ENCODE results near the gene KCNG2. TPM values are rescaled to one million over a fixed set of nuclear protein-coding genes. Genes with fewer than 3 reads are reported as not detected.

KCNG2 gene
- total and polyA plus RNA-seq, 10 of the 15 experiments (the other 5 are each of a cell fraction or from before 2014, with no cell fraction given): 0.20 to 0.23 TPM; not detected in 8

GRCh38 chr18:79779700-79780190 is 18.0 kb upstream of the KCNG2 start:
- Histone ChIP-seq H3K9ac (ENCODE audit: control insufficient read depth, insufficient read depth, low read length) (no peak overlapping the region), H2AFZ (ENCODE audit: control insufficient read depth, low read depth, low read length) (no peak overlapping the region), H3K9me3 (replicated peaks; ENCODE audit: control insufficient read depth, insufficient read depth, low read length) (no peaks in the 10 kb centered on the region), H3K4me3 (no peak overlapping the region), H4K20me1 (ENCODE audit: control insufficient read depth, insufficient read depth) (no peaks in the 10 kb centered on the region), H3K4me2 (ENCODE audit: control insufficient read depth, insufficient read depth) (no peak overlapping the region), H3K27me3 (replicated peaks in 1 of 2; ENCODE audit: control insufficient read depth in 2 of 2, insufficient read depth in 2 of 2, low read length in 1 of 2) (no peaks in the 10 kb centered on the region), H3K36me3 (ENCODE audit: control insufficient read depth in 2 of 2, insufficient read depth in 2 of 2, low read length in 1 of 2) (no peaks in the 10 kb centered on the region), H3K27ac (ENCODE audit: control insufficient read depth, insufficient read depth) (no peak overlapping the region), H3K79me2 (ENCODE audit: control insufficient read depth, insufficient read depth, low read length) (no peaks in the 10 kb centered on the region), H3K4me1 (ENCODE audit: control insufficient read depth, insufficient read depth, low read length) (no peaks in the 10 kb centered on the region)
- in situ Hi-C loops (cut with MboI): no loop called here
- no peak for DNase-seq (ENCODE audit: low read depth, low spot score)
- ChIA-PET CTCF (no interaction called here), SMC1A (ENCODE audit: uncharacterized antibody, unreplicated experiment) (no interaction called here), POLR2A (no interaction called here), RAD21 (ENCODE audit: unreplicated experiment) (no interaction called here)
- ATAC-seq: no peak
- BruUV-seq (replicated peaks): no TSS peak
- TF ChIP-seq SUZ12 (IDR thresholded peaks at IDR 0.05; ENCODE audit: unreplicated experiment): no peak
- TF ChIP-seq FOS (IDR thresholded peaks at IDR 0.05; ENCODE audit: borderline replicate concordance, extremely low read depth, insufficient read length): no peak
- no peak for TF ChIP-seq BACH1 (IDR thresholded peaks at IDR 0.05; ENCODE audit: borderline replicate concordance)
- no peak for TF ChIP-seq SREBF2 (IDR thresholded peaks at IDR 0.05; ENCODE audit: low read length)
- no peak for TF ChIP-seq TCF12 (IDR thresholded peaks at IDR 0.05; ENCODE audit: low read depth, low read length)
- no peak for TF ChIP-seq CEBPZ (IDR thresholded peaks at IDR 0.05; ENCODE audit: low read depth, low read length)
- TF ChIP-seq MXI1 (IDR thresholded peaks at IDR 0.05; ENCODE audit: low read depth, low read length): no peak
- TF ChIP-seq TCF7 (IDR thresholded peaks at IDR 0.05; ENCODE audit: borderline replicate concordance): no peak
- no peak for TF ChIP-seq STAT3 (IDR thresholded peaks at IDR 0.05; ENCODE audit: low read depth, low read length)
- 41% methylated on average over 15 of the region's 18 CpGs for WGBS (ENCODE audit: insufficient coverage, insufficient replicate concordance, low lambda C conversion rate, missing lambda C conversion rate)
- FAIRE-seq: no peak
- intact Hi-C loops (cut with micrococcal nuclease; ENCODE audit: unreplicated experiment): no loop called here

Measured in GM12878 (cell line).